NCI-H2196 treated with DMSO at 0.1 percent for 48 hours (cell line): ENCODE measurements around the gene IRF6.

Source experiments
- DNase-seq: peaks from one replicate; lab custom pipeline; 2025; ENCODE audit not compliant: unreplicated experiment; lab: John Stamatoyannopoulos, UW

The IRF6 gene

DNA sequence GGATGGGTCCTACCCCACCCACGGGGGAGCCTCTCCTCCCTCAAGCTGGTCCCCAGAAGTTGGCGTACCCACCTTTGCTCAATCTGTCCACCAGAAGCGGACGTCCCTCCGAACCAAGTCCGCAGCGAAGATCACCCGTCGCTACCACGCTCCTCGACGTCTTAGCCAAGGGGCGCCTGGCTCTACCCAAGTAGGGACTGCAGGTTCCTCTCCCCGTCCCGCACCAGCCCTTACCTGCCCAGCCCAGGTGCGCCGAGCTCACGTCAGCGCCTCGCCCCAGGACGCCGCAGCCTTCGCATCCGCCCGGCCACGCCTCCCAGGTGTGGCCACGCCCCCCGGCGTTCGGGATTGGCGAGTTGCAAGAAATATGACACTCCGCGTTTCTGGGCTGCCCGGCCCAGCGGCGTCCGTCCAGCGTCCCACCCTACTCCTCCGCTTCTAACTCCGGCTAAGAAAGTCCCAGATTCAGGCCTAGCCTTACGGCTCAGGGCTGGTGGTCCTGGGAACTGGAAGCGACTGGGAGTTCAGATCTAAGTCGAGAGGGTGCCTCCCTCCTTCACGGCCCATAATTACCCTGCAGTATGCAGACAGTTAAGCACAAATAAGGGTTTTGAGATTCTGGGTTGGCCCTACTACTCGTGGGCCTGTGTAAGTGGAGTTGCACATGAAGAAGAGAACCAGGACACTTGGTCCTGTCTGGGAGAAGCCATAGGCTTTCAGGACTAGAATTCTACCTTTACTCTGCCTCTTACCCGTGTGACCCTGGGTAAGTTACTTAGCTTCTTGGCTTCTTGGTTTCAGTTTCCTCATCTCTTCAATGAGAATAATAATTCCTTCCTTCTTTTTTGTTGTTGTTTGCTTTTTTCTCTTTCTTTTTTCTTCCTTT is at the start of gene IRF6:
Gene IRF6, minus strand, starts transcription at position 268 of the 886 bp plus-strand sequence. CDS start 4,729 bp downstream, outside the sequence.
- DNase-seq: peak; percentile 73

DNA sequence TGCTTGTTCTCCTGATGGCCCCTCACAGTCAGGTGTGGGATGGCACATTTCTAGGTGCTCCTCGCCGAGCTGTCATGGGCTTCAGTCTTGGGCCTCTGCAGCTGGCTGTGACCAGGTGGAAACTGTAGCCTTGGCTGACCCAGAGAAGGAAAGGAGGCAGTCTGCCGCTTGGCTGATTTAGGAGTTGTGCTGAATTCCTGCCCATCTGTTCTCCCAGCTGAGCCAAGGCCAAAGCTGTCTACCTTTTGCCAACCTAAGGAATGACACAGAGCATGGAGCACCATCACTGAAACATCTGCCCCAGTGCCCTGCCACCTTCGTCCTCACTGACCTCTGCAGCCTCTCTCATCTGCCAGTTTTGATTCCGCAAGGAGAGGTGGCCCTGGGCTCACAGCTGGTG is 49.7 kb upstream of the IRF6 start:
- DNase-seq: no peak

DNA sequence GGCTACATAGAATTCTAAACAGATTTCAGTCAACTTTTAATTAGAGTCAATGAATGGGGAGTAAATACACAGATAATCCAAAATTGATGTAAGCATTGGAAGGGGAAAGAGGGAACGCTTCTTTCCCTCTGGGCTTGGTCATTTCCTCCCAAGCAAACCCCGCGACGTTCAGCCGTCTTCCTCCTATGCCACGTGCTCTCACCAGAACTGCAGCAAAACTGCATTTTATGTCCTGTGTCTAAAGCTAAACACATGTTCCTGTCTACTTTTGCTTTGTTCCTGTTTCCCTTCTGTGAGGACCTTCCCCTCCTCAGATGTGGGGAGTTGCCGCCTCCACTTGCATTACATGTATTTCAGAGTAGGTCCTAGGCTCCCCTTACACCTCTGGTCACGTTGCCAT is 49.1 kb upstream of the IRF6 start:
- DNase-seq: no peak

DNA sequence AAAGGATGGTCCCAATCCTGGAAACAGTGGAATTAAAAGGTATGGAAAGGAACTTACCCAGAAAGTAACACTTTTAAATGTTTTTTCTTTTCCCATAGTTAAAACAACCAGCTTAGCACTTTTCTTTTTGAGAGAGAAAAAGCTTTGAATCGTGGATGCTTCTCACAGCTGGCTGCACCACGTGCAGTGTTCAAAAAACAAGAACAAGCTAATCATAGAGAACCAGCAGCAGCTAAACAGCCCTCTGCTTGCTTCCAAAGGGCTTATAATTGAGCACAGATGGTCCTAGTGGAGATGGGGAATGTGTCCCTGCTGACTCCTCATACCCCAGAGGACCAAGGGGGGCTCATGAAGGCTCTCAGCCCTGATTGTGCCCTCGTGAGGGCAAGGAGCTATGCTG is 48.3 kb upstream of the IRF6 start:
- DNase-seq: no peak

DNA sequence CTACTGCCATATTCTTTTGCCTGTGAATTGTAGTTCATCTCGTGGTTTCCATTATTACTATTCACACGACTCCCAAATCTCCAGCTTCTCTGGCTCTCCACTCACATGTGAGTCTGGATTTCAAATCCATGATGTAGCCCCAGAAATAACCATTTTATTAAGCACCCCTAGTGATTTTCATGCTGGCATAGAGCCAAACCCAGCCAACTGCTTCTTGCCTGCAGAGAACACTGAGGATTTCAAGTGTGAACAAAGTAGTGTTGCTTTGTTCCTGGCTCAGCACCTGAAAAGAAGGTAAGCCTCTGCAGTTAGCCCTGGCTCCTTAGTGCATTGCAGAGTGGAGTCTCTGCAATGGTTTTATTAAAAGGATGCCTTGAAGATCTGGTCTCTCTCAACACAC is 47.7 kb upstream of the IRF6 start:
- no peak for DNase-seq

DNA sequence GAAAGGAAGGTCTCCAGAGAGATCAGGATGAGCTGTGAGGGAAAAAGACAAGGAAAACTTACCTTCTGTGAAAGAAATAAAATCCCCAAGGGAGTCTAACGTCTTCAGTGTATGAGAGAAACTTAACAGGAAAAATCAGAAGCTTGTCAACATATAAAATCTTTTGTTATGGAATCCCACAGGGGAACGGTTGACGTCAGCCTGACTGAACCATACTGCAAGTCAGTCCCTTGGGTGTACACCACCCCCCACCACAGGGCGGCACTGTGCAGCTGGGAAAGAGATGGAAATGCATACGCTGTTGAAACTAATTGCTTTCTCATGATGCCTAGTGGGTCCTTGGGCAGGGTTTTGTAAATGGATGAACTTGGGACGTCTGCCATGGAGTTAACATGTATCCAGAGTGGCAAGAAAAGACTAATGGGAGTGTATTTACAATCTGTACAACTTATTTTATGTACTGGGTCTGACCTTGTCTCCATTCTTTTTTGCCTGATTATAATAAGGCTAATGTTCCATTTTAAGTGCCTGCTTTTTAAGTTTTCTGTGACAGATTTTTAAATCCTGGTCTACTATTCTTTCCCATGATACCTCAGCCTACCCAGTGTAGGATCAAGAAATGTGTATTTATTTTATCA is 44.5 kb upstream of the IRF6 start:
- DNase-seq: no peak

DNA sequence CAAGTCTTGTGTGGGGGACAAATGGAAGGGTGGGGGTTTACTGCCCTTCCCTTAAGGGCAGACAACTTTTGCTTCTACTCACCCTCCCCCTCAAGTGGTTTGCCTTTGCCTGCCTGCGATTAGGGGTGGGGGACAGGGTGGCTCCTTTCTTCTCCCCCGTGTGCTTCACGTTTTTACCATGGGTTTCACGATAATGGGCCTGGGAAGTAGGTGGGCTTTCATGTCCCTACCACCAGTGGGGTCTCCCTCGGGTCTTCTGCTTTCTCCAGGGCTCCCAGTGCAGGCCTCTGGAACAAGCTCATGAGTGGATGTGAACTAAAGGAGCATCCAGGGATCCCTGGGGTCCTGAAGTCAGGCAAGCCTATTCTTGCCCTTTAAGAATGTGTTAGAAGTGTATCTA is 43.4 kb upstream of the IRF6 start:
- no peak for DNase-seq

DNA sequence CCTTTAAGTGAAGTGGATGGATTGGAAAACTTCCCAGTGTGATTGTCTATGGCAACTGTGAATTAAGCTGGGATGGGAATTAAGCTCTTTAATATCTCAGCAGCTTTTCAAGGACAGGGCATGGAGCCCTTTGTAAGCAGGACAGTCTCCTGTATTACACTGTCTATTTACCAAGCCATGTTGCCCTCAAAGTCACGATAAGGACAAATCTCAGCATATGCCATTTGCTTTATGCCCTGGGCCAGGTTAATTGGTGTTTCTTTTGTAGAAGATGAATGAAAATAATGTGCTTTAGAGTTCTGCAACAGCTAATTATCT is 39.4 kb upstream of the IRF6 start:
- peak; percentile 10 for DNase-seq

DNA sequence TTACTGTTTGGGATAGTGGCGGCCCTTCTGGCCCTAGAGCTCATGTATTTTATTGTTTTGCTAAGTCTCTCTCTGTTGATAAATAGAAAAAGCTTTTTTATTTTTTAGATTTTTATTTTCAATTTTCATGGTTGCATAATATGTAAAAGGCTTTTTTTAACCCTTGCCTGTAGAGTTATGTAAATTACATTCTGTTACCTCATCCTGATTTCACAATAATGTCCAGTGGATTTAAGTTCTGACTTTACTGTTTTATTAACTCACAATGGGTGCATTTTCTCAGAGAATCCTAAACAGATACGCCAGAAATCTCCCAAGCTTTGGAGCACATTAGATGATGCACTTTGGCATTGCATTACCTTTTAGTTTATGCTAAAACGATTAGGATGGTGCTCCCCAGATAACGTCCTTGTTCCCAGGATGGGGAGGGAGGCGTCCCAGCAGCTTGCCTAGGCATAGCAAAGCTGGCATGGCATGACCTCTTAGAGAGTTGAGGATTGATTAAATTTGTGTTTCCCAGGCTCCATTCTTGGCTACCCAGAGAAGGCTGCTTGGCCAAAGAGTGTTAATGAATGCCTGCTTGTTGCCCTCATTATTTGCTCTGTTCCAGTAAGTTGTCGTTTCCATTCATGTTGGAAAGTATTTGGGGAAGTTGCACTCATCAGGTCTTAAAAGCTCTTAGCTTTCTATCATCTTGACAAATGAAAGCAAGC is 38.9 kb upstream of the IRF6 start:
- no peak for DNase-seq

DNA sequence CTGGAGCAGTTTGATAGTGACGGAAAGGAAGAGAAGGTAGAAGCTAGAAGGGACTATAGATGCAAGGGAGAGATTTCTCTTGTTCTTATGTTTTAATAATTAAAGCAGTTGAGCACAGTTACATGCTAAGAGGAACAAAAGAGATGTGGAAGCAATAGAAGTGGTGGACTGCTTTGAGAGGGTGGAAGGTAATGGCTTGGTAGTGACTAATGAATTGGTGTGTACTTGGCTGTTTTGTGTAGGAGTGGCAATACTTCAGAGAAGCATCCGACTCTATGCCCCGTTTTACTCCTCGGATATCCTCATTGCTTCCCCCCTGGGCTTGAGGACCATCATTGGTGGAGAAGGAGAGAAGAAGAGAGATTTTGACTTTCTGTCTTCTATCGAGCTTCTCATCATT is 34.7 kb upstream of the IRF6 start:
- no peak for DNase-seq

DNA sequence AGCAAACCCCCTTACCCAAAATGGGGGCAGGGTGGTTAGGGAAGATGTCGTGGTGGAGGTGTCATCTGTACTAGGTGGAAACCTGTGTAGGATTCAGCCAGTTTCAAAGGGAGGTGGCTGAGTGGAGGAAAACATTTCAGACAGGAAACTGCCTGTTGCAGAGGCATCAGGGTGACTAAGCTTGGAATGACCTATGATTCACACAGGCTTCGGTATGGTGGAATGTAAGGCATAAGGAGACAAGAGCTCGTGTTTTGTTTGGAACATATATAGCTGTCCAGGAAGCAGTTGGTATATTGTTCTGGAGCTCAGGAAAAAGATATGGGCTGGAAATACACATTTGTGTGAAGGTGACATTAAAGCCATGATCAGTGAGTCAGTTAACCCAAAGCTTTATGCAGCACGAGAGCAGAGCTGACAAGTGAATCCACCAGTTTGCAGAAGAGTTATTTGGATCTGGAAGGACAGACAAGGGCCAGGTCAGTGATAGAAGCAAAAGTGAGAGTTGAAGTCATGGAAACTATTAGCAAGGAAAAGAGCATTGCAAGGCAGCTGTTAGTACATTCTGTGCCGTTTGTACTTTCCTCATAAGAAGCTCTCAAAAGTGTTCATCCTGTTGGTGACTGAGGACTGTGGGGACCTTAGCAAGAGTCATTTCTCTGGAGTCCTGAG is 34.1 kb upstream of the IRF6 start:
- DNase-seq: no peak

DNA sequence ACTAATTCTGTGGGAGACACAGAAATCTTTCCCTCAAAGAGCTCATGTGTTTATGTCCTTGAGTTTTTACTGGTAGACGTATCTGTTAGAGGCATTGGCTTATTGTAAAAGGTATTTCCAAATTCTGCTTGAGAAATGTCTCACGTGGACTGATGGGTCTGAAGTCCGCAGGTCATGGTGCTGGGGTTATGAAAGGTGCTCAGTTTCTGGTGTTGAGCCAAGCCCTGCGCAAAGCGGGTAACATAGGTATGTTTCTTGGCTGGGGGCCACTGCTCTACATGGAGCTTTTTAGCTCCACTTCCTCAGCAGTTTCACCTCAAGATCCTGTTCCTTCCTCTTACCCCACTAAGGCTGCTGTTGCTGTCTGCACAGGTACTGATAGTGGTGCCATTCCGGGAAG is 32.6 kb upstream of the IRF6 start:
- DNase-seq: no peak

DNA sequence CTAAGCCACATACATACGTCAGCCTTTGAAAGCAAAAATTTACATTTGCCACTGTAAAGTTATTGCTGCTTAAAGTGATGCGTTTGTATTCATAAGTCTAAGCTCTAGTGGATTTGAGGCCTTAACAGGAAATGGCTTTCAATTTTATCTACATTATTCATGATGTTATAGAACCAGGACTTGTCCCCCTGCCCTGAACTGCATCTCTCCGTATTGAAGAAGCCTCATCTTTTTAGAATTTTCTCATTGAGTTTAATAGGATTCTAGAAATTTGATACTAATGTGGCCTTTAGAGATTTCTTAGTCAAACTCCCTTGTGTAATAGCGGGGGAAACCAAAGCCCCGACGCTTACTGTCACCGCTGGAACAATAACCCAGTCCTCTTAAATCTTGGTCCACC is 31.7 kb upstream of the IRF6 start:
- no peak for DNase-seq

DNA sequence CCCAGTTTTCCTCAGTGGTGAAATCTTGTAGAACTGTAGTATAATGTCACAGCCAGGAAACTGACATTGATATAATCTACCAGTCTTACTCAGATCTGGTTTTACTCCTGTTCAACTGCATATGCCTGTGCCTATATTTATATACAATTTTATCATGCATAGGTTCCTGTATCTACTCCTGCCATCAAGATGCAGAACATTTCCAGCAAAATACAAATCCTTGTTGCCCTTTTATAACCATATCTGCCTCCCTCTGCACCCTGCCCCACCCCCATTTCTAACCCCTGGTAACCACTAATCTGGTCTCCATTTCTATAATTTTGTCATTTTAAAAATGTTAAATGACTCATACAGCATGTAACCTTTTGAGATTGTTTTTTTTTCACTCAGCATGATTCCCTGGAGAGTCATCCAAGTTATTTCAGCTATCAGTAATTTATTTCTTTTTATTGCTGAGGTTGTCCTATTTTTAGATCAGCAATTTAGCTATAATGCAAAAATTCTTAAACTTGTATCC is 29.9 kb upstream of the IRF6 start:
- DNase-seq: no peak

DNA sequence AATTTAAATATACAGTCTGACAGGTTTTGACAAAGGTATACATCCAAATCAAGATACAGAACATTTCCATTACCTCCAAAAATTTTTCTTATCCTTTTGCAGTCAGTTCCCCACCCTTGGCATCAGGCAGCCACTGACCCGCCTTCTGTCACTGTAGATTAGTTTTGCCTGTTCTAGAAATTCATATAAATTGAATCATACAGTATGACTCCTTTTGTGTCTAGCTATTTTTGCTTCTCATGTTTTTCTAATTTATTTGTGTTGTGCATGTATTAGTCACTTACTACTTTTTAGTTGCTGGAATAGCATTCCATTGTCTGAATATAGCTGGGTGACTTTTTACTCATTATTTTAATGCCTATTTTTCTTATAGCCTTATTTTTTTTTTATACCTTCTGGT is 25.7 kb upstream of the IRF6 start:
- DNase-seq: no peak

DNA sequence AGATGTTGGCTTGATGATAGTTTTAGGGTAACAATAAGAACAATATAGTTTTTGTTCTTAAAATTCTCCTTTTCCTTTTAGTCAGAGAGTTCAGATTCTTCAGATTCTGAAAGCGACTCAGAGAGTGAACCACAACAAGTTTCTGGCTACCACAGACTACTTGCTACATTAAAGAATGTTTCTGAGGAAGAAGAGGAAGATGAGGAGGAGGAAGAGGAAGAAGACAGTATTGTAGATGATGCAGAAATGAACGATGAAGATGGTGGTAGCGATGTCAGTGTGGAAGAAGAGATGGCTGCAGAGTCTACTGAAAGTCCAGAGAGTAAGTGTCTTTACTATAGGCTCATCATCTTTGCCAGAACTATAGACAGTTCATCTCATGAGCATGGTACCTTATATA is 24.8 kb upstream of the IRF6 start:
- DNase-seq: no peak

DNA sequence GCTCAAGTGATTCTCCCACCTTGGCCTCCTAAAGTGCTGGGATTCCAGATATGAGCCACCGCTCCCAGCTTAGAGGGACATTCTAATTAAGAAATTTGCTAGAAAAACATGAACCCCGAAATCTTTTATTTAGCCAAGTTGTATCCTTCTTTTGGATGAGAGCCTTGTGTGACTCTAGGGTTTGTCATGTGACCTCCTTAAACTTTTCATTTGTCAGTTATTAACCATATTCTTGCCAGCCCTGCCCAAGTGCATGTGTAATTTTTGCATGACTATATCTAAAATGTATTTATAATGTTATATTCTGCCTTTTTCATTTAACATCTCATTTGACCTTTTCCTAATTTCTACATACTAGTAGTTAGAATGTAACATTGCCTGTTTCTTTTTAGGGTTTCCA is 23.8 kb upstream of the IRF6 start:
- DNase-seq: no peak

DNA sequence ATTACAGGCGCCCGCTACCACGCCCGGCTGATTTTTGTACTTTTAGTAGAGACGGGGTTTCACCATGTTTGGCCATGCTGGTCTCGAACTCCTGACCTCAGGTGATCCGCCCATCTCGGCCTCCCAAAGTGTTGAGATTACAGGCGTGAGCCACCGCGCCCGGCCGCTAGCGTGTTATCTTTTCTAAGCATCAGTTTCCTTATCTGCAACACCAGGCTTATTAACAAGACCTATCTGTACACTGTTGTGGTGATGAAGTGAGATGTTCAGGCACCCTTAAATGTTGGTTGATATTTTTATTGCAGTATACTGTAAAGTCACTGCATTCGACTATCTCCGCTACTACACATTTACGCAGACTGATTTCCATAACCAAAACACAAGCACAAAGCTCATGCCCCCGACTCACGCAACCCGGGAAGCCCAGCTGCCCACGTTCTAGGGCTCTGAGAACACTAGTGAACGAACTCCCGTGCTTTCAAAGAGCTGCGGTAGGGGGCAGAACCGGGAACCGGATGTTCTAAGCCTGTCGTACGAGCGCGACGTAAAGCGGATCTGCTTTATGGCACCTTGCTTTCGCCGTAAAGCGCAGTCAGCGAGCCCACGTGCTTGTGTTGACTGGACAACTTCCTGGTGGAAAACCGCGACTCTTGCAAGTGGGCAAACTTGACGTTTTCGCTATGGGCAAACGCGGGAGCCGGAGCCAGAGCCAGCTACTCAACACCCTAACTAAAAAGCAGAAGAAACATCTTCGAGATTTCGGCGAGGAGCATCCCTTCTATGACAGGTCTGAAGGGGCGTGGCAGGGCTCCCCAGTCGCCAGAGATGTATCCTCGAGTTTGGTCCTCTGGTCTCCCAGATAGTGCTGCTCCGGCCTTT is 21.7 kb upstream of the IRF6 start, which contains the start of gene UTP25:
Gene UTP25, plus strand, starts transcription at position 589 of the 879 bp plus-strand sequence. Its CDS starts 92 bp downstream, at position 681.
- DNase-seq: peak; percentile 81

DNA sequence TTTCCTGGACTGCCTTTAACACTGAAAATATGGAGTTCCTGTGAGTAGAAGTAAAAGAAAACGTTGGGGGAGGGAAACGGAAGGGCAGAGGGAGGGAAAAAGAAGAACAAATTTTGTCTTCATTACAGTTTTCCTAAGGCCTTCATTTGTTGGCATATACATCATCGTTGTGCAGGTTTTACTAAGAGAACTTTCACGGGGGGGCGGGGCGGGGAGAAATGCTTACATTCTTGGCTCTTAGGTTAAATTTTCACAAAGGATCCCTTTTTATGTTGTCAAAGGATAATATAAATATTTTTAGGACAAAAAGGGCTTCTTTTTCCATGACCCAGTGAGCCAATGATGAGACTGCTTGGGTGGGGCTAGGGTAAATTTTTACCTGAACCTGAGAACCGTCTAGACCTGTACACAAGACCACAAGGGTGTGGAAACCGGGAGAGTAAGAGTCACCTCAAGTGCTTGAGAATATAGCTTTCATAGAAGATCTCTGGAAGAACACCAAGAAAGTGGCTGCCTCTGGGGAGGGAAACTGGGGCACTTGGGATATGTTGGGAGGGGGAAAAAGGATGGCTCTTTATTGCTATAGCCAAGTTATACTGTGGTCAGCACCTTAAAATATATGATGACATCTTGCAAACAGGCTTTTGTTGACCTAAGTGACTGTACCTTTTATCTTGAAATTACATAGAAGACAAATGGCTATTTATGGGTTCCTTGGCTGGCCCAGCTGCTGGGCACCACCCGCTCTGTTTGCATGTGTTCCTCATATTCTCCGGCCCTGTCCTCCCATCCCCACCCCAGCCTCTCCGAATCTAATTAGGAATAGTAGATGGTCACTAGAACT is 19.9 kb upstream of the IRF6 start:
- DNase-seq: no peak
